HG03558 (cell line): Measurements from ENCODE around the gene AKT1.
"Not testable (repeated sequence)": the region's sequence is repeated elsewhere in the genome, so short reads cannot be mapped to it uniquely, and the experiment has no call there.

Experiments
- ATAC-seq: cut with Tn5 transposase; IDR thresholded peaks from one replicate; pipeline ENCODE4 v1.9.1; 2021; ENCODE audit warnings: moderate number of reproducible peaks; ENCODE audit not compliant: unreplicated experiment; ENCODE audit errors: extremely low read depth

AKT1 gene

DNA sequence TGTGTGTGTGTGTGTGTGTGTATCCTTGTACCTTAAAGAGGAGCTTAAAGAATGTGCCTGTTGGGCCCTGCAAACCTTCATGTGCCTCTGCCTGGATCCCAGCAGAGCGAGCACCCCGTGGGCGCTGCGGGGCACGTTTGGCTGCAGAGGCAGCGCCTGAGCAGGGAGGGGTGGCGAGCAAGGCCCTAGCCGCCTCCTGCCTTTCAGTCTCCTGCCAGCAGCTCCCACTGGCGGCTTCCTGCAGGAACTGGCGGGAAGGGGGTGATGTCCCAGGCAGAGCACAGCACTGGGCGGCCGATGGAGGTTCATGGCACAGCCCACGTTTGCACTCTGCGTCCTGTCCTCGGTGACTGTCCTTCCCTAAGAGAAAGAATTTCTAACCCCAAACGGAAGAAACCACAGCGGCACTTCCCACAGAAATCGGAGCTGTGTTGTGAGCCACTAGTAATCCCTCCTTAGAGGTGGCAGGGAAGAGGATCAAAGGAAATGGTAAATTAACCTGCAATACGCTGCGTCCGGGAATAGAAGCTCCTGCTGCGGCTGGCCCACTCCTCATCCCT lies 25.2 kb upstream of the AKT1 start:
- no peak for ATAC-seq

- no peak for ATAC-seq
Observed at GRCh38 chr14:104819361-104819781, 23.8 kb upstream of the AKT1 start.

- no peak for ATAC-seq
Observed at GRCh38 chr14:104818714-104819161, 23.2 kb upstream of the AKT1 start.

- ATAC-seq = no peak
Observed at GRCh38 chr14:104817930-104818713, 22.6 kb upstream of the AKT1 start.

- no peak for ATAC-seq
Observed at GRCh38 chr14:104816616-104816884, 21.0 kb upstream of the AKT1 start.

- ATAC-seq = not testable (repeated sequence)
Observed at GRCh38 chr14:104814701-104815100, 19.2 kb upstream of the AKT1 start.

- no peak for ATAC-seq
Observed at GRCh38 chr14:104813286-104813685, 17.7 kb upstream of the AKT1 start.

- ATAC-seq = no peak
Observed at GRCh38 chr14:104810316-104810715, 14.8 kb upstream of the AKT1 start.

DNA sequence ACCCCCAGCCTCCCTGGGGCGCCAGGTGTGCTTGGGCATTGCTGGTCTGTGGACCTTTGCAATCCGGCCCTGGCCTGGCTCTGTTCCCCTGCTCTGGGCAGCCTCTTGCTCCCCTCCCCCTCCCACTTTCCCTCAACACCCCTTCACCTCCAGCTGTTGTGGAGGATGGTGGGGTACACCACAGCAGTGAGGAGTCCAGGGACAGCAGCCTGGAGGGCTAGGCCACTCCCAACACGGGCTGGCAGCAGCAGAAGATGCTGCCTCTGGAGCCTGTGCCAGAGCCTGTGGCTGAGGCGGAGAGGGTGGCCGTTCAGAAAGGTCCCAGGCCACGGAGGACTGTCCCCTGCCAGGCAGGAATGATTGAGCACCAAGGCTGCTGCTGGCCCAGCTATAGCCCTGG lies 12.9 kb upstream of the AKT1 start:
- ATAC-seq = no peak

GRCh38 chr14:104806625-104807465 lies 11.3 kb upstream of the AKT1 start:
- no peak for ATAC-seq

GRCh38 chr14:104805941-104806624 lies 10.5 kb upstream of the AKT1 start:
- no peak for ATAC-seq

- no peak for ATAC-seq
Observed at GRCh38 chr14:104805326-104805678, 9.8 kb upstream of the AKT1 start.

- ATAC-seq = no peak
Observed at GRCh38 chr14:104804481-104805325, 9.2 kb upstream of the AKT1 start.

- ATAC-seq = no peak
Observed at GRCh38 chr14:104803912-104804410, 8.4 kb upstream of the AKT1 start.

DNA sequence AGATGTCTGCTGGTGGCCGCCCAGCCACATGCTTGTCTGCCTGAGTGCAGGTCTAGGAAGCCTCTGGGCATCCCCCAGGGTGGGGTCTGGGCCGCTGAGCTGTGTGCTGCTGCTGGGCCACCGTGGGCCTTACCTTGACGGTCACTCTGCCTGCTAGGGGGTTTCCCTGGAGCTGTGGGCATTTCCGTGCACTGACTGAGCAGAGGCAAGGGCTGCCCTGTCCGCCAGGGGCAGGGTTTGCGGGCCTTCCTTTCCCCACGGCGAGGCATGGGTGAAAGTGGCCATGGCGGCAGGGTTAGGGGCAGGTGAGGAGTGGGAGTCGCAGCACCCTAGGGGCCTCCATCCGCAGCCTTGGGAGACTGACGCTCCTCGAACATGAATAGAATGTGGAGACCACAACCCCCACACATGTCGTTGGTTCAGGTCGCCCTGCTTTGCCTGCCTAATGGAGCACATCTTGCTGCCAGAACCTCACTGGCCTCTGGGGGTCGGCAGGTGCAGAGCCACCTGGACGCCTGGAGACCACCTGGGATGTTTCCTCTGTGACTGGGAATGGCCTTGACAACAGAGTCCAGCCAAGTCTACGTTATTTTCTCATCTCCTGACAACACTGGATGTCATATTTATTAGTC lies 7.8 kb upstream of the AKT1 start:
- ATAC-seq = no peak

DNA sequence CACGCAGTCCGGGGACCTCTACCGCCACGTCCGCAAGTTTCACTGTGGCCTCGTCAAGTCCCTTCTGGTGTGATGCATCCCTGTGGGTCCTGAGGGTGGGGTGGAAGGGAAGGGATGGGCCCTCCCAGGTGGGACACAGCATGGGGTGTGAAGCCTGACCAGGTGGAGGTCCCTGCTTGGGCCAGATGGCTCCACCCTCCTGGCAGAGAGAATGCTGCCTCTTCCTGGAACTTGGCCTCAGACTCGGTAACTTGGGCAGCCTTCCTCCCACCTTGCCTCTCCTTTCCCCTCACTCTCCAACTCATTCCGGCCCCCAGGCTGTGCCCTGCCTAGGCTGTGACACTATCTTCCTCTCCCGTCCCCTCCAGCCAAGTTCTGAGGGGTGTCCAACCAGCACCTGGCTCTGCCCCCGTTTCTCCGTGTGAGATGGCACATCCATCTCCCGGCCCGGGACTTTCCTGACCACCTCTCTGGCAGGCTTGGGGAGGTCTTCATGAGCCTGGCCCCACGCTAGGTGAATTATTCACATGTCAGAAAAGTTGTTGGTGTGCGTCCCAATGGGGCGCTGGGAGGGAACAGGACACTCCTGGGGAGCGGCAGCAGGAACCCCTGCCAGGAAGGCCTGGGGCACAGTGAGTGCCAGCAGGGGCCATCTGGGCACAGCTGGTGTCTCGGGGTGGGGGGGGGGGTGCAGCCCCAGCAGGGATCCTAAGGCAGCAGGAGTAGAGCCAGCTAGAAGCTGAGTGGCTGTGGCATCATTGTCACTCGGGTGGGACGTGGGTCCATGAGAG lies 7.0 kb upstream of the AKT1 start:
- no peak for ATAC-seq

- no peak for ATAC-seq
Observed at GRCh38 chr14:104801520-104802393, 6.2 kb upstream of the AKT1 start.
